Astrocyte (in vitro differentiated cells and primary cell): ENCODE results near the gene ACSL6.

ENCODE experiments used
- EZH2 ChIP-seq: IDR thresholded peaks from 2 replicates; pipeline ENCODE4 v1.6.1; 2012; ENCODE audit warnings: mild to moderate bottlenecking, low read length, inconsistent platforms; ENCODE audit not compliant: insufficient read depth
- TF ChIP-seq, protein P1 (sequence below): IDR thresholded peaks from 2 replicates; pipeline ENCODE4 v1.5.1; 2011; ENCODE audit warnings: low read depth, mild to moderate bottlenecking, inconsistent platforms, low read length, moderate library complexity; ENCODE audit not compliant: insufficient read depth

- TF ChIP-seq, protein P1, sequence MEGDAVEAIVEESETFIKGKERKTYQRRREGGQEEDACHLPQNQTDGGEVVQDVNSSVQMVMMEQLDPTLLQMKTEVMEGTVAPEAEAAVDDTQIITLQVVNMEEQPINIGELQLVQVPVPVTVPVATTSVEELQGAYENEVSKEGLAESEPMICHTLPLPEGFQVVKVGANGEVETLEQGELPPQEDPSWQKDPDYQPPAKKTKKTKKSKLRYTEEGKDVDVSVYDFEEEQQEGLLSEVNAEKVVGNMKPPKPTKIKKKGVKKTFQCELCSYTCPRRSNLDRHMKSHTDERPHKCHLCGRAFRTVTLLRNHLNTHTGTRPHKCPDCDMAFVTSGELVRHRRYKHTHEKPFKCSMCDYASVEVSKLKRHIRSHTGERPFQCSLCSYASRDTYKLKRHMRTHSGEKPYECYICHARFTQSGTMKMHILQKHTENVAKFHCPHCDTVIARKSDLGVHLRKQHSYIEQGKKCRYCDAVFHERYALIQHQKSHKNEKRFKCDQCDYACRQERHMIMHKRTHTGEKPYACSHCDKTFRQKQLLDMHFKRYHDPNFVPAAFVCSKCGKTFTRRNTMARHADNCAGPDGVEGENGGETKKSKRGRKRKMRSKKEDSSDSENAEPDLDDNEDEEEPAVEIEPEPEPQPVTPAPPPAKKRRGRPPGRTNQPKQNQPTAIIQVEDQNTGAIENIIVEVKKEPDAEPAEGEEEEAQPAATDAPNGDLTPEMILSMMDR: no peak
- no peak for TF ChIP-seq EZH2
These were observed 41.1 kb upstream of the ACSL6 start for GRCh38 chr5:132052520-132052919.
